BLaER1 treated with 17β-estradiol and CSF1 and Interleukin-3, amounts not matched to agents 10 nM and 100 nM (cell line): Measurements from ENCODE around the gene SLC6A9.

ENCODE experiments used
- H3K27ac ChIP-seq, 11 experiments: shearing (Covaris generic); formaldehyde crosslinking; 2 replicates each; pipeline ENCODE4 v1.8.1; 2022
- H3K27me3 ChIP-seq, 11 experiments: shearing (Covaris generic); formaldehyde crosslinking; 2 replicates each; pipeline ENCODE4 v1.8.1; 2022
- H3K36me3 ChIP-seq, 11 experiments: shearing (Covaris generic); formaldehyde crosslinking; 2 replicates each; pipeline ENCODE4 v1.8.1; 2022
- H3K4me1 ChIP-seq, 10 experiments: shearing (Covaris generic); formaldehyde crosslinking; 2 replicates each; pipeline ENCODE4 v1.8.1; 2022
- H3K4me2 ChIP-seq, 11 experiments: shearing (Covaris generic); formaldehyde crosslinking; 2 replicates each; pipeline ENCODE4 v1.8.1; 2022
- H3K4me3 ChIP-seq, 10 experiments: shearing (Covaris generic); formaldehyde crosslinking; 2 replicates each; pipeline ENCODE4 v1.8.1; 2022
- H3K9ac ChIP-seq, 11 experiments: shearing (Covaris generic); formaldehyde crosslinking; 2 replicates each; pipeline ENCODE4 v1.8.1; 2022
- H3K9me3 ChIP-seq, 11 experiments: shearing (Covaris generic); formaldehyde crosslinking; replicated peaks in 1 of 11; 2 replicates each; pipeline ENCODE4 v1.8.1; 2022
- H4K20me1 ChIP-seq, 11 experiments: shearing (Covaris generic); formaldehyde crosslinking; 2 replicates each; pipeline ENCODE4 v1.8.1; 2022
- Cebpa-rat ChIP-seq, 11 experiments: shearing (Covaris generic); IDR thresholded peaks; 2 replicates each; pipeline ENCODE4 v1.8.1; 2022

Gene SLC6A9

GRCh38 chr1:44015206-44015605 lies 16.1 kb downstream of the SLC6A9 start:
- no peak for TF ChIP-seq Cebpa-rat (IDR thresholded peaks at IDR 0.05)
- H3K9me3 ChIP-seq = no peaks in the 10 kb centered on the region
- no peak overlapping the region for H3K9ac ChIP-seq
- peaks cover 3 to 35% (median 30%) of the 10 kb centered on the region in 10 experiments; a peak in 16 of 20 replicates for H3K4me1 ChIP-seq
- no peak overlapping the region for H3K27ac ChIP-seq
- no peaks in the 10 kb centered on the region for H3K36me3 ChIP-seq
- no peaks in the 10 kb centered on the region for H3K27me3 ChIP-seq
- H4K20me1 ChIP-seq = peaks cover 0 to 20% (median 0%) of the 10 kb centered on the region in 11 experiments; a peak in 3 of 22 replicates
- no peak overlapping the region for H3K4me2 ChIP-seq
- H3K4me3 ChIP-seq = no peak overlapping the region

GRCh38 chr1:44014365-44015104 lies 16.7 kb downstream of the SLC6A9 start:
- Histone ChIP-seq H3K9ac (no peak overlapping the region; a peak in 1 of 22 replicates), H4K20me1 (peaks cover 0 to 20% (median 0%) of the 10 kb centered on the region in 11 experiments; a peak in 3 of 22 replicates), H3K4me1 (peaks cover 3 to 35% (median 30%) of the 10 kb centered on the region in 10 experiments; a peak in 16 of 20 replicates), H3K36me3 (no peaks in the 10 kb centered on the region), H3K27me3 (no peaks in the 10 kb centered on the region), H3K4me3 (no peak overlapping the region), H3K9me3 (no peaks in the 10 kb centered on the region), H3K4me2 (0 out of 22 replicates have a peak overlapping the region, but pooled peaks of 2 of the 11 experiments have one; percentile 53 to 62), H3K27ac (no peak overlapping the region)
- TF ChIP-seq Cebpa-rat (IDR thresholded peaks at IDR 0.05) = no peak

GRCh38 chr1:44013949-44014348 lies 17.3 kb downstream of the SLC6A9 start:
- H3K9ac ChIP-seq = no peak overlapping the region
- H4K20me1 ChIP-seq = peaks cover 0 to 20% (median 0%) of the 10 kb centered on the region in 11 experiments; a peak in 3 of 22 replicates
- H3K27ac ChIP-seq = no peak overlapping the region
- H3K36me3 ChIP-seq = no peaks in the 10 kb centered on the region
- H3K4me2 ChIP-seq = peak overlapping the region in 6 of 11 experiments; percentile 5 to 63 (median 49); a peak in 2 of 22 replicates
- H3K27me3 ChIP-seq = no peaks in the 10 kb centered on the region
- H3K4me3 ChIP-seq = no peak overlapping the region
- peaks cover 3 to 35% (median 30%) of the 10 kb centered on the region in 10 experiments; a peak in 16 of 20 replicates for H3K4me1 ChIP-seq
- TF ChIP-seq Cebpa-rat (IDR thresholded peaks at IDR 0.05) = no peak
- no peaks in the 10 kb centered on the region for H3K9me3 ChIP-seq

- Histone ChIP-seq H4K20me1 (peaks cover 0 to 20% (median 0%) of the 10 kb centered on the region in 11 experiments; a peak in 3 of 22 replicates), H3K4me3 (no peak overlapping the region), H3K9ac (0 out of 22 replicates have a peak overlapping the region, but pooled peaks of 1 of the 11 experiments have one; percentile 2), H3K27ac (no peak overlapping the region), H3K4me2 (peak overlapping the region in 9 of 11 experiments; percentile 21 to 63 (median 45); a peak in 13 of 22 replicates), H3K36me3 (no peaks in the 10 kb centered on the region), H3K27me3 (no peaks in the 10 kb centered on the region), H3K9me3 (no peaks in the 10 kb centered on the region), H3K4me1 (peaks cover 3 to 35% (median 30%) of the 10 kb centered on the region in 10 experiments; a peak in 16 of 20 replicates)
- no peak for TF ChIP-seq Cebpa-rat (IDR thresholded peaks at IDR 0.05)
Observed at GRCh38 chr1:44012941-44013609, 18.2 kb downstream of the SLC6A9 start.

GRCh38 chr1:44012404-44012803 lies 18.9 kb downstream of the SLC6A9 start:
- Histone ChIP-seq H4K20me1 (peaks cover 0 to 20% (median 0%) of the 10 kb centered on the region in 11 experiments; a peak in 3 of 22 replicates), H3K4me2 (peak overlapping the region in 9 of 11 experiments; percentile 21 to 63 (median 45); a peak in 16 of 22 replicates), H3K9ac (no peak overlapping the region), H3K27me3 (no peaks in the 10 kb centered on the region), H3K9me3 (no peaks in the 10 kb centered on the region), H3K36me3 (no peaks in the 10 kb centered on the region), H3K4me3 (no peak overlapping the region), H3K27ac (no peak overlapping the region), H3K4me1 (peaks cover 3 to 35% (median 30%) of the 10 kb centered on the region in 10 experiments; a peak in 16 of 20 replicates)
- TF ChIP-seq Cebpa-rat (IDR thresholded peaks at IDR 0.05) = no peak

GRCh38 chr1:44010935-44011471 lies 20.3 kb downstream of the SLC6A9 start:
- H3K4me1 ChIP-seq = peaks cover 3 to 35% (median 30%) of the 10 kb centered on the region in 10 experiments; a peak in 16 of 20 replicates
- 0 out of 22 replicates have a peak overlapping the region, but pooled peaks of 1 of the 11 experiments have one; percentile 19 for H3K9ac ChIP-seq
- H3K27me3 ChIP-seq = no peaks in the 10 kb centered on the region
- H4K20me1 ChIP-seq = peaks cover 0 to 20% (median 0%) of the 10 kb centered on the region in 11 experiments; a peak in 3 of 22 replicates
- H3K9me3 ChIP-seq = no peaks in the 10 kb centered on the region
- H3K4me3 ChIP-seq = no peak overlapping the region
- H3K27ac ChIP-seq = no peak overlapping the region; a peak in 1 of 22 replicates
- H3K4me2 ChIP-seq = peak overlapping the region in 8 of 11 experiments; percentile 37 to 63 (median 46); a peak in 12 of 22 replicates
- H3K36me3 ChIP-seq = no peaks in the 10 kb centered on the region
- no peak for TF ChIP-seq Cebpa-rat (IDR thresholded peaks at IDR 0.05)

- Histone ChIP-seq H3K27me3 (no peaks in the 10 kb centered on the region), H3K36me3 (no peaks in the 10 kb centered on the region), H3K4me1 (peaks cover 3 to 32% (median 23%) of the 10 kb centered on the region in 10 experiments; a peak in 15 of 20 replicates), H3K4me3 (no peak overlapping the region), H3K4me2 (no peak overlapping the region), H3K9ac (no peak overlapping the region), H3K9me3 (no peaks in the 10 kb centered on the region), H4K20me1 (peaks cover 0 to 12% (median 0%) of the 10 kb centered on the region in 11 experiments; a peak in 2 of 22 replicates), H3K27ac (no peak overlapping the region)
- TF ChIP-seq Cebpa-rat (IDR thresholded peaks at IDR 0.05) = no peak
Observed at GRCh38 chr1:44008259-44008658, 23.0 kb downstream of the SLC6A9 start.

- no peak overlapping the region for H3K4me2 ChIP-seq
- no peak for TF ChIP-seq Cebpa-rat (IDR thresholded peaks at IDR 0.05)
- H3K4me1 ChIP-seq = peaks cover 0 to 20% (median 10%) of the 10 kb centered on the region in 10 experiments; a peak in 17 of 20 replicates
- no peak overlapping the region for H3K27ac ChIP-seq
- no peaks in the 10 kb centered on the region for H3K27me3 ChIP-seq
- H3K9ac ChIP-seq = no peak overlapping the region
- H3K36me3 ChIP-seq = no peaks in the 10 kb centered on the region
- peaks cover 0 to 5% (median 0%) of the 10 kb centered on the region in 11 experiments; a peak in 3 of 22 replicates for H4K20me1 ChIP-seq
- no peaks in the 10 kb centered on the region for H3K9me3 ChIP-seq
- H3K4me3 ChIP-seq = no peak overlapping the region
Observed at GRCh38 chr1:44002606-44003157, 28.6 kb downstream of the SLC6A9 start.
